ENCODE data around the gene YBX1. TPM values are rescaled to one million over a fixed set of nuclear protein-coding genes. Genes with fewer than 3 reads are reported as not detected.

Gene YBX1
- total RNA-seq, 6 donors from 2014 or later: 309 to 564 (median 516) TPM

DNA sequence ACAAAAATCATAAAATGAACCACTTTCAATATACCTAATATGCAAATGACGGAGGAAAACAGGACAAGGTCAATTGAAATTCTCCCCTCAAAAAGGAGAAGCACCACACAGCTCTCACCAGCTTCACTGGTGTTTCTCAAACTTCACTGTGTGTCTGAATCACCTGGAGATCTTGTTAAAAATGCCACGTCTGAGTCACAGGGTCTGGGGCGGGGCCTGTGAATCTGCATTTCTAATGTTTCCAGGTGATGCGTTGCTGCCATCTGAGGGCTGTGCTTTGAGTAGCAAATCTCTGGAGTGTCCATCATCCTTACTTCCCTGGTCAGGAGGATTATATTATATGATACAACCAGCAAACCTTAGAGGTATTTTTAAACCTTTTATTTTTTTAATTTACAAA, 48.8 kb downstream of the YBX1 start:
- ATAC-seq (ENCODE audit: low FRiP score in 2 of 2) (no peak), DNase-seq (no peak)
- no peaks in the 10 kb centered on the region for H3K9me3 ChIP-seq
- H3K4me1 ChIP-seq: no peaks in the 10 kb centered on the region
- no peaks in the 10 kb centered on the region for H3K27me3 ChIP-seq
- 64 to 70% methylated on average over 4 of the region's 4 CpGs for WGBS, 2 donors
- TF ChIP-seq POLR2AphosphoS5 (IDR thresholded peaks at IDR 0.05) (no peak), POLR2A (IDR thresholded peaks at IDR 0.05) (no peak), EP300 (IDR thresholded peaks at IDR 0.05) (no peak)
- TF ChIP-seq, protein P1, sequence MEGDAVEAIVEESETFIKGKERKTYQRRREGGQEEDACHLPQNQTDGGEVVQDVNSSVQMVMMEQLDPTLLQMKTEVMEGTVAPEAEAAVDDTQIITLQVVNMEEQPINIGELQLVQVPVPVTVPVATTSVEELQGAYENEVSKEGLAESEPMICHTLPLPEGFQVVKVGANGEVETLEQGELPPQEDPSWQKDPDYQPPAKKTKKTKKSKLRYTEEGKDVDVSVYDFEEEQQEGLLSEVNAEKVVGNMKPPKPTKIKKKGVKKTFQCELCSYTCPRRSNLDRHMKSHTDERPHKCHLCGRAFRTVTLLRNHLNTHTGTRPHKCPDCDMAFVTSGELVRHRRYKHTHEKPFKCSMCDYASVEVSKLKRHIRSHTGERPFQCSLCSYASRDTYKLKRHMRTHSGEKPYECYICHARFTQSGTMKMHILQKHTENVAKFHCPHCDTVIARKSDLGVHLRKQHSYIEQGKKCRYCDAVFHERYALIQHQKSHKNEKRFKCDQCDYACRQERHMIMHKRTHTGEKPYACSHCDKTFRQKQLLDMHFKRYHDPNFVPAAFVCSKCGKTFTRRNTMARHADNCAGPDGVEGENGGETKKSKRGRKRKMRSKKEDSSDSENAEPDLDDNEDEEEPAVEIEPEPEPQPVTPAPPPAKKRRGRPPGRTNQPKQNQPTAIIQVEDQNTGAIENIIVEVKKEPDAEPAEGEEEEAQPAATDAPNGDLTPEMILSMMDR (IDR thresholded peaks at IDR 0.05): no peak
- H3K27ac ChIP-seq: no peak overlapping the region
- no peaks in the 10 kb centered on the region for H3K36me3 ChIP-seq
- H3K4me3 ChIP-seq: no peak overlapping the region

DNA sequence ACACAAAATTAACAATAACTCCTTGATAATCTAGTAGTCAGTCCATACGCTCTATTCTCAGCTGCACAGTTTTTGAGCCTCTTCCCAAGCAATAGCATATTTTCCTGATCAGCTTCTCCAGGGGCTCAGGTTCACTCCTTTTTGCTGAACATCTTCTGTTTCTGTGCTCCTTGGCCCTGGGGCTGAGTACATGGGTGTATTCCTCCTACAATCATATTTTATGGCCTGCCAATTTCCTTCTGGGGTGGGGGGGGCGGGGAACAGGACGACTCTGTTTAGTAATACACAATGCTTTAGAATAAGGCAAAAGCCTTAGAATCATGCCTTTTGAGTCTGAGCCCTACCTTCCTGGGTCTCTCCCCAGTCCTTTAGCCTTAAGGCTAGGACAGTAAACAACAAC, 49.4 kb downstream of the YBX1 start:
- Histone ChIP-seq H3K9me3 (no peaks in the 10 kb centered on the region), H3K27me3 (no peaks in the 10 kb centered on the region), H3K27ac (no peak overlapping the region), H3K36me3 (no peaks in the 10 kb centered on the region), H3K4me3 (no peak overlapping the region), H3K4me1 (no peaks in the 10 kb centered on the region)
- WGBS, 2 donors: 81 to 87% methylated on average over 3 of the region's 3 CpGs
- DNase-seq (no peak), ATAC-seq (ENCODE audit: low FRiP score in 2 of 2) (no peak)
- no peak for TF ChIP-seq POLR2A (IDR thresholded peaks at IDR 0.05)
- TF ChIP-seq EP300 (IDR thresholded peaks at IDR 0.05): no peak
- TF ChIP-seq, protein P1 (IDR thresholded peaks at IDR 0.05): no peak
- TF ChIP-seq POLR2AphosphoS5 (IDR thresholded peaks at IDR 0.05): no peak

DNA sequence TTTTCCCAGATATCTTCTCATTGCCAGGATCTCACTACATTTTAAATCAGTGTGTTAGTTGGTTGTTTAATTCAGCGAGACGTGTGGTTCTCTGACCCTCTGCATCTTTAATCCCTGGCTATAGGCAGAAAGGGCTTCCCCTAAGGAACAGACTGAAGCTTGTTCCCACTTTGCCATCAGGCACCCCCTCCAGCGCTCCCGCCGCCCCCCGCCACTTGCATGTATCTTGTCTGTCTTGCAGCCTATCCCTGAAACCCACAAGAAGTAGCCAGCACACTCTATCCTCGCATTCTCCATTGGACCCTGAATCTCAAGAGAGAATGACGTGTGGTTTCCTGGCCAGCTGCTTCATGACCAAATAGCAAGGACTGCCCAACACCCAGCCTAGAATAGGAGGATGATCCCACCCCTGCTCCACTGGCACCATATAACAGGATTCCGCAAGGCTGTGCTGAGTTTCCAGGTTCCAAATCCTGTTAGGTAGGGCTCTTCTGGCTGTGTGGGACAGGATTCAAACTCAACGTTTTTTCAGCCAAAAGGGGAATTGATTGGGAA, 50.0 kb downstream of the YBX1 start:
- peak in 1 of 2 donors; percentile 48 for ATAC-seq (ENCODE audit: low FRiP score in 2 of 2)
- no peak overlapping the region for H3K4me3 ChIP-seq
- WGBS, 2 donors: 80 to 83% methylated on average over 10 of the region's 10 CpGs

DNA sequence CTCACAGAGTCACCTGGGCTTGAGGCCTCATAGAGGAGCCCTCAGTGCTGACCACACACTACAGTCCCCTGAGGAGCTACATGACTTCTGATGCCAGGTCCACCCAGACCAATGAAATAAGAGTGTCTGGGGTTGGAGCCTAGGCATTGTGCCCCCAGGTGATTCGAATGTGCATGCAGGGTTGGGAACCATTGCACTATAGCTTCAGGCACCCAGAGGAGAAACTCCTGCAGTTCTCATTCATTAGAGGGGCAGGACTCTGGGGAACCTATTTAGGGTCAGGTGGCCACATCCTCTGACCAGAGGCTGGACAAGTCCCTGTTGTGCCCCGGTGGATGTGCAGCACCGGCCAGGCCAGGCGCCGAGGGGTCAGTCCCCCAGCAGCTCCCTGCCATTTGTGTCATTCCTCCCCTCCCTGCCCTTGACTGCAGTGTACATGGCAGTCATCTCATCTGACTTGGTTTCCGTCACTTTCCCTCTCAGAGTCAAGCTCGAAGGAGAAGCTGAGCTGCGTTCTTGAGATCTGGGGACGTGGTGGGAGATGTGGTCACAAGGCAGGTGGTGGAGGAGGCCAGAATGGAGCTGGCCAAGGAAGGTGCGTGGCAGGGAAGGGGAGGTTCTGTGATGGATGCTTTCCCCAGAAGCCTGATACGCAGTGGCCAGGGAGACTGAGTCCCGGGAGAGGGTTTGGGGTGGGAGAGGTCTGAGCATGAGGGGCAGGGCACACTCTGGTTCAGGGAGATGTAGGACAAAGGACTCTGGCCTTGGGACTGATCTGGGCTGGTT, 51.4 kb downstream of the YBX1 start:
- no peak for TF ChIP-seq POLR2A (IDR thresholded peaks at IDR 0.05)
- no peak for TF ChIP-seq POLR2AphosphoS5 (IDR thresholded peaks at IDR 0.05)
- TF ChIP-seq EP300 (IDR thresholded peaks at IDR 0.05): no peak
- TF ChIP-seq, protein P1 (IDR thresholded peaks at IDR 0.05): no peak
- ATAC-seq (ENCODE audit: low FRiP score in 2 of 2): no peak
- Histone ChIP-seq H3K27ac (no peak overlapping the region), H3K36me3 (no peaks in the 10 kb centered on the region), H3K9me3 (no peaks in the 10 kb centered on the region), H3K4me3 (no peak overlapping the region), H3K27me3 (no peaks in the 10 kb centered on the region), H3K4me1 (no peaks in the 10 kb centered on the region)
- DNase-seq: peak in 1 of 2 donors; percentile 60
- 89 to 92% methylated on average over 7 to 12 of the region's 12 CpGs for WGBS, 2 donors

More for the DNA sequence above, 50.0 kb downstream of the YBX1 start:
- Histone ChIP-seq H3K36me3 (no peaks in the 10 kb centered on the region), H3K27ac (no peak overlapping the region), H3K27me3 (no peaks in the 10 kb centered on the region), H3K9me3 (no peaks in the 10 kb centered on the region), H3K4me1 (no peaks in the 10 kb centered on the region)
- DNase-seq: peak in 1 of 2 donors; percentile 73
- TF ChIP-seq POLR2AphosphoS5 (IDR thresholded peaks at IDR 0.05) (no peak), POLR2A (IDR thresholded peaks at IDR 0.05) (no peak), EP300 (IDR thresholded peaks at IDR 0.05) (no peak)
- TF ChIP-seq, protein P1 (IDR thresholded peaks at IDR 0.05): no peak

Data from upper lobe of left lung (tissue), 6 donors.